NB4 (cell line): ENCODE measurements around the gene GPR78.

Experiments
- DNase-seq: peaks from one replicate; pipeline ENCODE4 v3.0.0; 2010; ENCODE audit warnings: low read depth
- H3K4me3 ChIP-seq: one replicate; pipeline ENCODE4 v1.5.1; 2011; ENCODE audit warnings: mild to moderate bottlenecking, low read depth, low read length, moderate library complexity
- MAX ChIP-seq: IDR thresholded peaks from 2 replicates; pipeline ENCODE4 v1.6.1; 2011; ENCODE audit warnings: low read depth, low read length
- MYC ChIP-seq: IDR thresholded peaks from 2 replicates; pipeline ENCODE4 v1.6.1; 2011; ENCODE audit warnings: low read depth, low read length
- POLR2A ChIP-seq: IDR thresholded peaks from 2 replicates; pipeline ENCODE4 v1.6.1; 2011; ENCODE audit warnings: mild to moderate bottlenecking; ENCODE audit not compliant: insufficient read length; ENCODE audit errors: extremely low read depth
- TF ChIP-seq, protein P1 (sequence below): IDR thresholded peaks from one replicate; pipeline ENCODE4 v1.5.1; 2012; ENCODE audit warnings: low read depth, low read length

The GPR78 gene

GRCh38 chr4:8601556-8601955 is 21.4 kb downstream of the GPR78 start:
- TF ChIP-seq, protein P1, sequence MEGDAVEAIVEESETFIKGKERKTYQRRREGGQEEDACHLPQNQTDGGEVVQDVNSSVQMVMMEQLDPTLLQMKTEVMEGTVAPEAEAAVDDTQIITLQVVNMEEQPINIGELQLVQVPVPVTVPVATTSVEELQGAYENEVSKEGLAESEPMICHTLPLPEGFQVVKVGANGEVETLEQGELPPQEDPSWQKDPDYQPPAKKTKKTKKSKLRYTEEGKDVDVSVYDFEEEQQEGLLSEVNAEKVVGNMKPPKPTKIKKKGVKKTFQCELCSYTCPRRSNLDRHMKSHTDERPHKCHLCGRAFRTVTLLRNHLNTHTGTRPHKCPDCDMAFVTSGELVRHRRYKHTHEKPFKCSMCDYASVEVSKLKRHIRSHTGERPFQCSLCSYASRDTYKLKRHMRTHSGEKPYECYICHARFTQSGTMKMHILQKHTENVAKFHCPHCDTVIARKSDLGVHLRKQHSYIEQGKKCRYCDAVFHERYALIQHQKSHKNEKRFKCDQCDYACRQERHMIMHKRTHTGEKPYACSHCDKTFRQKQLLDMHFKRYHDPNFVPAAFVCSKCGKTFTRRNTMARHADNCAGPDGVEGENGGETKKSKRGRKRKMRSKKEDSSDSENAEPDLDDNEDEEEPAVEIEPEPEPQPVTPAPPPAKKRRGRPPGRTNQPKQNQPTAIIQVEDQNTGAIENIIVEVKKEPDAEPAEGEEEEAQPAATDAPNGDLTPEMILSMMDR: no peak
- TF ChIP-seq POLR2A (no peak), MYC (no peak), MAX (no peak)
- no peak for DNase-seq
- H3K4me3 ChIP-seq: no peak overlapping the region

GRCh38 chr4:8602686-8603430 is 22.7 kb downstream of the GPR78 start:
- TF ChIP-seq, protein P1: no peak
- no peak for TF ChIP-seq POLR2A
- no peak for TF ChIP-seq MAX
- TF ChIP-seq MYC: no peak
- peak; percentile 63 for DNase-seq
- H3K4me3 ChIP-seq: no peak overlapping the region

- TF ChIP-seq MAX (no peak), POLR2A (no peak), MYC (no peak)
- TF ChIP-seq, protein P1: no peak
- no peak overlapping the region for H3K4me3 ChIP-seq
- DNase-seq: no peak
These were observed 23.7 kb downstream of the GPR78 start for GRCh38 chr4:8603931-8604330.

GRCh38 chr4:8605289-8605688 is 25.1 kb downstream of the GPR78 start:
- TF ChIP-seq, protein P1: no peak
- TF ChIP-seq POLR2A: no peak
- no peak for TF ChIP-seq MYC
- H3K4me3 ChIP-seq: no peak overlapping the region
- DNase-seq: no peak

DNA sequence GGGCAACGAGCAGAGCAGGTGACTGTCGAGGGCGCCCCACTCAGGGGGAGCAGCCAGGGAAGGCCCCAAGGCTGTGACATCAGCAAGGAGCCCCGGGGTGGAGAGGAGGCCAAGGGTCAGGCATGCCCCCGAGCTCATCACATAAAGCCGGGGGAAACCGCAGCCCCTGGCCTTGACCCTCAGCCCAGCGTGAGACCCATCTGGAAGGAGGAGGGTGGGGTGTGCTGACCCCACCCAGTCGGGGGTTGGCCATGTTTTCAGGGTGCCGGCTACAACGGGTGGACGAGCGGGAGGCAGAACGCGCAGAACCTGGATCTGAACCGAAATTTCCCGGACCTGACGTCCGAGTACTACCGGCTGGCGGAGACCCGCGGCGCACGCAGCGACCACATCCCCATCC is 26.3 kb downstream of the GPR78 start:
- no peak for TF ChIP-seq POLR2A
- no peak for TF ChIP-seq MAX
- TF ChIP-seq MYC: no peak
- TF ChIP-seq, protein P1: no peak
- DNase-seq: no peak
- no peak overlapping the region for H3K4me3 ChIP-seq

GRCh38 chr4:8606966-8607365 is 26.8 kb downstream of the GPR78 start:
- TF ChIP-seq, protein P1: no peak
- TF ChIP-seq MAX: no peak
- TF ChIP-seq MYC: no peak
- TF ChIP-seq POLR2A: no peak
- DNase-seq: no peak
- H3K4me3 ChIP-seq: no peak overlapping the region
